ENCODE measurements around the gene PABPC1L.
A peak's percentile ranks its signal among the peaks of the same experiment; 100 is the strongest.
"Not testable (repeated sequence)": the region's sequence is repeated elsewhere in the genome, so short reads cannot be mapped to it uniquely, and the experiment has no call there.

The PABPC1L gene

GRCh38 chr20:44909872-44910689, at the start of gene PABPC1L:
PABPC1L (plus strand) TSS chr20:44910060; CDS start chr20:44910144, 84 bp downstream.
- DNase-seq (ENCODE audit: low read depth in 2 of 2), result peak; percentile 53 to 67

DNA sequence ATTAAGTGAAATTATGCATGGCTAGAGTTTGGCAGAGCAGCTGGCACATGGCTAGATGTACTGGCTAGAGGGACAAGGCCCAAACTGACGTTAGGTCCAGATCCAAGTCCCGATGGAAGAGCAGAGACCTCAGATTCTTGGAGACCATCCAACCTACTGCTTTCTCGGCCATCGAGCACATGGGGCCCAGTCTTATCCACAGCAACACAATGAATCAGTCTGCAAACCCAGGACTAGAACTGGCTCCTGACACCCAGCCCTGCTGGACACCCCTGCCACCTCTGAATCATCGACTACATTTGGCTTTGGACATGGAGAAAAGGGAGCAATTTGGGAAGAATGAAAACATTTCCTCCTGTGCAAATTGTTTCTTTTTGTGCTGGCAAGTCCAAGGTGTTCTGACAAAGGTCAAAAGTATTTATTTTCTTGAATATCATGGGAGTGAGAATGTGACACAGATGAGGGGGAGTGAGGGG, 48.3 kb upstream of the PABPC1L start:
- no peak for DNase-seq (ENCODE audit: low read depth in 2 of 2)

GRCh38 chr20:44862286-44862685, 47.6 kb upstream of the PABPC1L start:
- no peak for DNase-seq (ENCODE audit: low read depth in 2 of 2)

DNA sequence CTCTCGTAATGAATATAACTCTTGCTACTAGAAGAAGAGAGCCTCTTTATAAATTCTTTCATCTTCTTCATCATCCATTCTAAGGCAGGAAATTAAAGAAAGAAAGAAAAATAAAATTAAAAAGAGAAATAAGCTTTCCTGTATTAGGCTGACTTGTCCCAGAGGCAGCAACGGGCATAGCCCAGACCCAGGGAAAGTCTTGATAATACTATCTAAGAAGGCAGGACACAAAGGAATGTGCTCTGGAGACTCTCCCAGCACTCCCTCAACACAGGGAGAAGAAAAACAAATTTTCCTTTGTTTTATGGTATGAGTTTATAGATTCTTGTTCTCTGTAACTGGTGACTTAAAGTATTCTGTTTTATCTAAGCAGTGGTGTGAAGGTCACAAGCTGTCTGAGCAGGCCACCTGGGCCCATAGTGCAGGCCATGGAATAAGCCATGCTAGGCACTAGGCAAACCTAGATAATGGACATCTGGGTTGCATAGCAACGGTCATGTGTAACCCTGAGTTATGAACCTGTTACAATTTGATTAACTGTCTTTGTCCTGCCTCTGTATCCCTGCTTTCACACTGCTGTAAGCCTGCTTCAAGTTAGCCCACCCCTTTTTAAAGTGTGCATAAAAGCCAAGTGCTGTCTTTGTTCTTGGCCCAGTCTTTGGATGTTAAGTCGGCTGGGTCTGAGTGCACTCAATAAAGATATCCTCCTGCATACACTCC, 46.3 kb upstream of the PABPC1L start:
- DNase-seq (ENCODE audit: low read depth in 2 of 2), result not testable (repeated sequence)

DNA sequence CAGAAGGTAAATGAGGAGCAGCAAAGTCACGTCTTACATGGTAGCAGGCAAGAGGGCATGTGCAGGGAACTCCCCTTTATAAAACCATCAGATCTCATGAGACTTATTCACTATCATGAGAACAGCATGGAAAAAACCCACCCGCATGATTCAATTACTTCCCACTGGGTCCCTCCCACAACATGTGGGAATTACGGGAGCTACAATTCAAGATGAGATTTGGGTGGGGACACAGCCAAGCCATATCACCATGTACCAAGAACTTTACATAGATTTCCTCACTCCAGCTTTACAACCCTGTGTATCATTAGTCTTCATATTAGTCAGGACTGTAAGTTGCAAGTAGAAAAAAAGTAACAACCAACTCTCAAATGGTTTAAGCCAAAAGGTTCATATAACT, 45.4 kb upstream of the PABPC1L start:
- DNase-seq (ENCODE audit: low read depth in 2 of 2), result not testable (repeated sequence)

DNA sequence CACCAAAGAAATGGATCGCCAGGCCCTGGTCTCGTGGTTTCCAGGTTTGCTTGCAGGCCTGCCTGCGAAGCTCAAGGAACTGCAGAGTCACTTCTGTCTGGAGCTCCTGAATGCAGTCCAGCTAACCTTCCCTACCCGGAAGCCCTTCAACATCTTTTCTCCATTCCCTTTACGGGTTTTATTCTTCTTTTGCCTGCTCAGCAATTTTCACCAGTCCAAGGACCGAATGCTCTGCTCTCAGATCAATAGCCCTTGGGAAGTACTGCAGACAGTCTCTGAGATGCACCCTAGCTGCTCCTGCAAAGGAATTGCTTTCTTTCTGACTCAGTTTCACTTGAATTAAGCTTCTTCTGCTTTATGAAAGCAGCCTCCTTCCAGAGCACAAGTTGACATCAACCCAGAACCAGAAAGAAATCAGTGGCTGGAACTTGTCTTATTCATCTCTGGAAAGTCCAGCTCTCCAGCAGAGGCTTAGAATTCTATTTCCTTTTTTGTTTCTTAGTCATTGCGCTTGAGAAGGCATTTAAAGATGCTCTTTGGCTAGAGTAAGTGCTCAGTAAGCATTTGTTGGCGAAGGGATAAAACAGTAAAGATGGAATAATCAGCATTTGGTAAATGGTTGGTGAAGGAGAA, 43.0 kb upstream of the PABPC1L start:
- DNase-seq (ENCODE audit: low read depth in 2 of 2), result no peak

GRCh38 chr20:44869471-44869870, 40.4 kb upstream of the PABPC1L start:
- DNase-seq (ENCODE audit: low read depth in 2 of 2), result no peak

GRCh38 chr20:44882360-44882759, 27.5 kb upstream of the PABPC1L start:
- DNase-seq (ENCODE audit: low read depth in 2 of 2), result not testable (repeated sequence)

- DNase-seq (ENCODE audit: low read depth in 2 of 2), result no peak
Measured at GRCh38 chr20:44883214-44883902, 26.5 kb upstream of the PABPC1L start.

DNA sequence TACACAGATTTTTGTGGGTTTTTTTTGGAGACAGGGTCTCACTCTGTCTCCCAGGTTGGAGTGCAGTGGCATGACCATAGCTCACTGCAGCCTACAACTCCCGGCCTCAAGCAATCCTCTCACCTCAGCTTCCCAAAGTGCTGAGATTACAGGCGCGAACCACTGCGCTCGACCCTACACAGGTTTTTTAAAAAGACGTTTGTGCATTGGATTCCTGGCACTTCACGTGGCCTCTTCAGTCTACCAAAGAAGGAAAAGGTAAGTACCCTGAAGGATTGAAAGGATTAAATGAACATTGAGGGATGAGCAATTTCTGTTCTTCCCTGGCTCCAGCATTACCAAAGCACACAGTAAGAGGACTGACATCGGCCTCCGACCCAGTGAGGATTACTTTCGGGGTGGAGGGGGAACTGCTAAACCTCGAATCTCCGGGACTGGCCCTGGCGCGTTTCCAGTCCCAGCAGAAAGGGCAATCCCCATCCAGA, 24.9 kb upstream of the PABPC1L start:
- DNase-seq (ENCODE audit: low read depth in 2 of 2), result no peak

GRCh38 chr20:44885392-44886265, 24.2 kb upstream of the PABPC1L start, which contains the start of gene YWHAB:
YWHAB (plus strand) TSS chr20:44885705; CDS start chr20:44901534, 15,829 bp downstream.
- peak; percentile 92 to 97 for DNase-seq (ENCODE audit: low read depth in 2 of 2)

DNA sequence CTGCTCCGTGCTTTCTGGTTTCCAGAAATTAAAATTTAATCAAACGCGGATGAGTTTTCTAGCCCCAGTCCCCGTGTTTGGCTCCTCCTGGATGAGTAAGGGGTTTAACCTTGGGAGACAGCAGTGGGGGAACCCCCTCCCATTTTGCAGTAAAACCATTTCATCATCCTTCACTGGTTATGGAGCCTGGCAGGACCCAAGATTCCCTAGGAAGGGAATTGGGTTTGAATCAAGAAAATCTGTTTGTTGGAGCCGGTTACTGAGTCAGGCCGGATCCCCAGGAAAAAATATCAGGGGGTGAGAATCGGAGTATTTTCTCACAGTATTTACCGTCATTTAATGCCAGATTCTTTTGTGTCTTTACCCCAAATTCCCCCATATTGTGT, 23.6 kb upstream of the PABPC1L start:
- no peak for DNase-seq (ENCODE audit: low read depth in 2 of 2)

DNA sequence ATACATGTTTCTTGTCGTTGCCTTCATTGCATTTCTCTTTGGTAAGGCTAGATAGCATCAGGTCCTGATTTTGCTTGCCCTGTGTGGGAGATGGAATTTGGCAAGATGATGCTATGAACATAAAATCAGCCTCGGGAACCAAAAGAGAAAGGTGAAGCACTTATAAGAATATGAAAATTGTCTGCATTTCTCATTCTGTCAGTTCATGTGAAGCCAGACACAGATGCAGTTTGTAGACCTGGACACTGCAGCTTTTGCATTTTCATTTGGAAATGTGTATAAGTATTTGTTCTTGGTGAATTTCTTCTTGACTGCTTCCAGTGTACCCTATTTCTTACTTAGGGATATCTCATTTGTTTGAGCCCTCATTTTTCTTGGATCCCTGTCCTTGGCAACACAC, 23.0 kb upstream of the PABPC1L start:
- DNase-seq (ENCODE audit: low read depth in 2 of 2), result no peak

GRCh38 chr20:44887466-44887865, 22.4 kb upstream of the PABPC1L start:
- DNase-seq (ENCODE audit: low read depth in 2 of 2), result no peak

DNA sequence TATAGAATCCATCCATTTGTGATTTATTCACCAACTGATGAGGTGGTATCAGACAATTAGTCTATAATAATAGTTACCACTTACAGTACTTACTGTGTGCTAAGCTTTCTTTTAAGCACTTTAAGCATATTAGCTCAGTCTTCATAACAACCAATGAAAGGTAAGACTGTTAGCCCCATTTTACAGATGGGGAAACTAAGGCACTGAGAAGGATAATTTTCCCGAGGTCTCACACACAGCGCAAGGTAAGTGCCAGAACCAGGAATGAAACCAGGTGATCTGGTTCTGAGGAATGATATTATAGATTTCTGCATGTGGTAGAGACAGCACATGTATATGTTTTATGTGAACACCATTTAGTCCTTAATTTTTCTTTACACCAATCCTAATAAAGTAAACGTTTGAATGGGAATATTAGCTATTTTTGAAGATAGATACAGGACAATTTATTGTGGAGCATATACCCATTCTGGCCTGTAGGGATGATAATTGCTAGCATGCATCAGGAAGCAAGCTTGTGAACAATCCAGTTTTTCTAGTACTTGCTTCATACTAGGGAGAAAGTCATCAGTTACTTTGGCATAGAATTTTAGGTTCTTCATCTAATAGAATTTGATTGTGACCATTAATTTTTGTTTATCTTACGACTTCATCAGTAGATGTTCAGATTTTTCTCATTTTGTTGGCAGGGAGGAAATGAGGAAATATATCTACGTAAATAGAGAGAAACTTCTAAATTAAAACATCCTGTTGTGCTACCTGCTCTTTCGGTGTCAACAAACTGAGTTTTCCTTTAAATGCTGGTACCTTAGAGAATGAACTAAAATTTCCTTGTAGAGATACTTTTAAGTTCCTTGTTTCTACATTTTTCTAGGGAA, 21.4 kb upstream of the PABPC1L start:
- no peak for DNase-seq (ENCODE audit: low read depth in 2 of 2)

GRCh38 chr20:44891826-44892225, 18.0 kb upstream of the PABPC1L start:
- no peak for DNase-seq (ENCODE audit: low read depth in 2 of 2)

DNA sequence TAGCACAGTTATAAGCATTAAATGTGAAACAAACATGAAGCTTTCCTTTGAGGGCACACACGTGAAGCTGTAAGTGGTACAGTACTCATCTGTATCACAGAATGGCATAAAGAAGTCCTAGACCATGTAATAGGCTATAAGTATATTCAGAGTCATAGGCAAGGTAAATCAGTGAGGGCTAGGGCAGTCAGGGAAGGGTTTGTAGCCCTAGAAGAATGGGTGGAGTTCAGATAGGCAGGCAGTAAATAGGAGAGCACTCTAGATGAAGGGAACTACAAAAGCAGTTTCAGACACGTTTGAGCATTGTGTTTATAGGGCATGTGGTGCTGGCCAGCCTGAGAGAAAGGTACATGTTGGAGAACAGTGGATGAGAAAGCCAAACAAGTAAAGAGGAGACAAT, 14.9 kb upstream of the PABPC1L start:
- DNase-seq (ENCODE audit: low read depth in 2 of 2), result no peak

DNA sequence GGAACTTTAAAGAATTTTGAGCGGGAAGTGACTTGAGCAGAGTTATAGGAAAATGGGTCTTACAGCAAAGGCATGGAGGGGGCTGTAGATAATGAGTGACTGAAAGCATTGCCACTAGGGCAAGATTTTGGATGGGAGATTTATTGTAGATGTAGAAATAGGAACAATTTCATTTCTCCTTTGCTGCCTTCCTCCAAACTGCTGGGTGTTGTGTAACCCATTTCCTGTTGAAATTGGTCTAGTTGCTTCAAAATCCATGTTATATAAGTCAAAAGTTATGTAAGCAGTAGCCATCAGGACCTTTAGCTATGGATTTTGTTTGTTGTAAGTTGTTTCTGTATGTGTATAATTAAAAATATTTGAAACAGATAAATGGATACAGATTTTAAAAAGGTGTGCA, 13.3 kb upstream of the PABPC1L start:
- DNase-seq (ENCODE audit: low read depth in 2 of 2), result no peak

DNA sequence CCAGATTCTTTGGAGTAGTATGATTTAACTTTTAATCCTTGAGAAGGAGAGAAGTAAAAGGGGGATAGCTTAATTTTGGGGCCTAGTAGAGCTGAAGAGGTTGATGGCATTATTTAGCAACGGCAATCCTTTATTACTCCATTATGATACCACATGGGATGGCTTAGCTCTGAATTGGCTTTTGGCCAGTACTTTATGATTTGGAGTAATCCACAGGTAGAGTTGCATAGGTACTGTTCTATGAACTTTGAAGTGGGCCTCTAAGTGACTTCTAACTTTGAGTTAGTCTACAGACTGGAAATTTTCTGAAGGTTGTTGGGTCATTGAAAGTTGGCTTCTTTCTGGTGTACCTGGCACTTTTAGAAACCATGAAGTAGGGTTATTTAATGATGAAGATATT, 12.7 kb upstream of the PABPC1L start:
- no peak for DNase-seq (ENCODE audit: low read depth in 2 of 2)

Data from stimulated activated CD4-positive, alpha-beta T cell treated with anti-CD3 and anti-CD28 coated beads, Interleukin-1b, Interleukin-23, amount 100 ng/mL, for 1 hour (primary cell).